ENCODE results near the gene FOXA1. TPM values are rescaled to one million over a fixed set of nuclear protein-coding genes. Genes with fewer than 3 reads are reported as not detected.
A peak's percentile ranks its signal among the peaks of the same experiment; 100 is the strongest.

The FOXA1 gene
- total RNA-seq, 4 donors from 2014 or later = 5.1 TPM; not detected in 3

DNA sequence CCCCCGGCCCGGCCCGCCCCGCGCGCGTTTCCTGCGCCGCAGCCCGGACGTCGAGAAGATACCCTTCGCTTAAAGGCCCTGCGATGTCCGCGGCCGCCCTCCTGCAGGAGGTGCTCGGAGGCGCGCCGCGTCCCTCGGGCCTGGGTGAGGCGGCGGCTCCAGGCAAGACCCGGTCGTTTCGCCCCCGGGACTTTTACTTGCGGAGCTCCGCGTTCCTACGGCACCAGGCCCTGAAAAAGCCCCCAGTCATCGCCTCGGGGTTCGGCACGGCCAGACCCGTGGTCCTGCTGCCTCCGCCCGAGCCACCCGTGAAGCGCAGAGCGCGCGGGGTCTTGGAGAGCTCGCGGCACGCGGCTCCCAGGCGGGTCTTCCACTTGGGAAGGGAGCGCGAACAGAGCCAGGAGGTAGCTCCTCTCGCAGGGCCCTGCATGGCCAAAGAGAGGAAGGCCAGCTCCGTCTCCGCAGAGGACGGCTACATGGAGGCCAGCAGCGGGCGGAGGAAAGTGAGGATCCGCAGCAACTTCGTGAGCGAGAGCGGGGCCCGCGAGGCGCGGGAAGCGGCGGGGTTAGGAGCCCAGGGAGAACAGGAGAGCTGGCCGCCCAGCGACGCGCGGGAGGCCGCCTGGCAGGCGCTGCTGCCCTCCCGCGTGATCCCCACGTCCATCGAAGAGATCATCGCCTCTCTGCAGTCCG is 27.3 kb upstream of the FOXA1 start:
- Histone ChIP-seq H3K4me1 (peaks cover 0 to 9% (median 6%) of the 10 kb centered on the region in 3 donors), H3K9me3 (no peaks in the 10 kb centered on the region), H3K27ac (no peak overlapping the region), H3K27me3 (peaks cover 52% of the 10 kb centered on the region), H3K4me3 (peak overlapping the region in 1 of 2 donors; percentile 25), H3K36me3 (no peaks in the 10 kb centered on the region)
- no peak for ATAC-seq
- TF ChIP-seq, protein P1, sequence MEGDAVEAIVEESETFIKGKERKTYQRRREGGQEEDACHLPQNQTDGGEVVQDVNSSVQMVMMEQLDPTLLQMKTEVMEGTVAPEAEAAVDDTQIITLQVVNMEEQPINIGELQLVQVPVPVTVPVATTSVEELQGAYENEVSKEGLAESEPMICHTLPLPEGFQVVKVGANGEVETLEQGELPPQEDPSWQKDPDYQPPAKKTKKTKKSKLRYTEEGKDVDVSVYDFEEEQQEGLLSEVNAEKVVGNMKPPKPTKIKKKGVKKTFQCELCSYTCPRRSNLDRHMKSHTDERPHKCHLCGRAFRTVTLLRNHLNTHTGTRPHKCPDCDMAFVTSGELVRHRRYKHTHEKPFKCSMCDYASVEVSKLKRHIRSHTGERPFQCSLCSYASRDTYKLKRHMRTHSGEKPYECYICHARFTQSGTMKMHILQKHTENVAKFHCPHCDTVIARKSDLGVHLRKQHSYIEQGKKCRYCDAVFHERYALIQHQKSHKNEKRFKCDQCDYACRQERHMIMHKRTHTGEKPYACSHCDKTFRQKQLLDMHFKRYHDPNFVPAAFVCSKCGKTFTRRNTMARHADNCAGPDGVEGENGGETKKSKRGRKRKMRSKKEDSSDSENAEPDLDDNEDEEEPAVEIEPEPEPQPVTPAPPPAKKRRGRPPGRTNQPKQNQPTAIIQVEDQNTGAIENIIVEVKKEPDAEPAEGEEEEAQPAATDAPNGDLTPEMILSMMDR (IDR thresholded peaks at IDR 0.05) = no peak
- TF ChIP-seq POLR2AphosphoS5 (IDR thresholded peaks at IDR 0.05) (no peak), EP300 (IDR thresholded peaks at IDR 0.05) (no peak), POLR2A (IDR thresholded peaks at IDR 0.05) (no peak)
- 6% methylated on average over 8 of the region's 81 CpGs; no CpG with 5 or more reads in 1 of the 2 donors for WGBS, 2 donors (ENCODE audit: low coverage in 1 of 2)

DNA sequence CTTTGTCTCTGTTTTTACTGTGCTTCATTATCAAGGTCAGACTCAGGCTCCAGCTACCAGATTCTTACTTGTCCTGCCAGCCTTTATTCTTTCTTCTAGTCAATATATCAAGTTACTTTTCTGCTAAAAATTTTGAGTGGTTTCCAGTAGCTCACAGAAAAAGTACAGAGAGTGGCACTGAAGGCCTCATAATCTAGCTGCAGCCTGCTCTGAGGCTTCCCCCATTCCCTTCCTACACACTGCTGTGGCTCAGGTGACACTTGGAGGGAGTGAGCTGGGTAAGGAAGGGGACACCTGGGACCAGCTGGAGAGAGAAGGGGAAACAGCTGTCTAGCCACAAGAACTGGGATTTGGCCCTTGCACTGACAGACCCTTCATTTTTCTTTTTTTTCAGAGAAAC is 25.8 kb upstream of the FOXA1 start:
- peaks cover 52% of the 10 kb centered on the region for H3K27me3 ChIP-seq
- H3K4me1 ChIP-seq = peaks cover 0 to 9% (median 6%) of the 10 kb centered on the region in 3 donors
- TF ChIP-seq EP300 (IDR thresholded peaks at IDR 0.05) (no peak), POLR2AphosphoS5 (IDR thresholded peaks at IDR 0.05) (no peak), POLR2A (IDR thresholded peaks at IDR 0.05) (no peak)
- TF ChIP-seq, protein P1 (IDR thresholded peaks at IDR 0.05) = no peak
- H3K27ac ChIP-seq = no peak overlapping the region
- H3K4me3 ChIP-seq = no peak overlapping the region
- H3K36me3 ChIP-seq = no peaks in the 10 kb centered on the region
- H3K9me3 ChIP-seq = peaks cover 0 to 12% (median 0%) of the 10 kb centered on the region in 3 donors
- ATAC-seq = no peak

DNA sequence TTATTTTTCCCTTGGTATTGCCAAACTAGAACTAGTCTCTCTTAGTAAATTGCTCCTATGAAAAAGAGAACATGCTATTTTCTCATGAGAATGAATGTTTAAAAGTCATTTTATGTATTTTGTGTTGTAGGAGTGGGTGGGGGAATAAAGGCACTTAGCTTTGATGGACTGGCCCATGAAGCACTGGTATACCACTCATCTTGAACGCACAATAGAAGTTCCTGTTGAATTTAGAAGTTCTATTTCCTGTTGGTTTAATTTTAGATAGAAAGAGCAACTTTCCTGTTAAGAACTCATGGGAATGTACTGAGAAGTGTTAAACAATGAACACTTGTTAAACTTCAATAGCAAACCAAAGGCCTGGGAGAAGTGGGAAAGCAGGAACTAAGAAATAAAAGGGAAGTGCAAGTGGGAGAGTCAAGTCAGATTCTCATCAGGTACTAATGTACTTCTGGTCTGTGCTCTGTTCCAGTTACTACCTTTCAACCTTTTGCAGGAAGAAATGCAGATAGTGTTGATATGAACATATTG is 23.5 kb upstream of the FOXA1 start:
- Histone ChIP-seq H3K27me3 (peaks cover 47% of the 10 kb centered on the region), H3K4me1 (peaks cover 0 to 9% (median 6%) of the 10 kb centered on the region in 3 donors), H3K36me3 (no peaks in the 10 kb centered on the region), H3K27ac (no peak overlapping the region), H3K4me3 (no peak overlapping the region), H3K9me3 (peaks cover 0 to 34% (median 0%) of the 10 kb centered on the region in 3 donors)
- 61 to 71% methylated on average over 1 of the region's 1 CpG for WGBS, 2 donors (ENCODE audit: low coverage in 1 of 2)
- ATAC-seq = no peak
- TF ChIP-seq EP300 (IDR thresholded peaks at IDR 0.05) = no peak
- TF ChIP-seq POLR2A (IDR thresholded peaks at IDR 0.05) = no peak
- TF ChIP-seq POLR2AphosphoS5 (IDR thresholded peaks at IDR 0.05) = no peak

DNA sequence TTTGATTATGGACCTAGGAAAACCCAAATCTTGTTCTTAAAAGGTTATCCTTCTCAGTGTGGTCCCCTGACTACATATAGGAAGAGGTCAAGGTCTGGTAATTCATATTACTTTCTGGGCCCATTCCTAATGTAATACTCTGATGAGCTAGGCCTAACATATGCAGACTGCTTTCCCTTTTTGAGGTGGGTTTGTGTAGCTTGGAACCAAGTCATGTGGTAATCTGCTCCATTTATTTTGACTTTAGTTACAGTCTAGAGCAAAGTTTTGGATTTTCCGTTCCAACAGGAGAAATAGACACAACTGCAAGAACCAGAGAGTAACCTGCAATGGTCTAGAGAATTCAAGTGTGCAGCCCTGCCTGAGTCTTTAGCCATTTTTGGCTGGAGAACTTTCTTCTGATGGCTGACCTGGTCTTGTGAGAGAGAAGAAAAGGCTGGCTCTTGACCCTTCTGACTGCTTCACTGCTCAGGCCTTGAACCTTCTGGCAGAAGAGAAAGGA is 22.9 kb upstream of the FOXA1 start:
- WGBS, 2 donors (ENCODE audit: low coverage in 1 of 2) = 100% methylated on average over 1 of the region's 1 CpG; no CpG with 5 or more reads in 1 of the 2 donors
- H3K36me3 ChIP-seq = no peaks in the 10 kb centered on the region
- H3K4me1 ChIP-seq = peaks cover 0 to 9% (median 6%) of the 10 kb centered on the region in 3 donors
- peaks cover 47% of the 10 kb centered on the region for H3K27me3 ChIP-seq
- no peak overlapping the region for H3K27ac ChIP-seq
- TF ChIP-seq EP300 (IDR thresholded peaks at IDR 0.05) (no peak), POLR2A (IDR thresholded peaks at IDR 0.05) (no peak), POLR2AphosphoS5 (IDR thresholded peaks at IDR 0.05) (no peak)
- TF ChIP-seq, protein P1 (IDR thresholded peaks at IDR 0.05) = no peak
- H3K4me3 ChIP-seq = no peak overlapping the region
- no peak for ATAC-seq
- H3K9me3 ChIP-seq = peaks cover 0 to 40% (median 0%) of the 10 kb centered on the region in 3 donors

DNA sequence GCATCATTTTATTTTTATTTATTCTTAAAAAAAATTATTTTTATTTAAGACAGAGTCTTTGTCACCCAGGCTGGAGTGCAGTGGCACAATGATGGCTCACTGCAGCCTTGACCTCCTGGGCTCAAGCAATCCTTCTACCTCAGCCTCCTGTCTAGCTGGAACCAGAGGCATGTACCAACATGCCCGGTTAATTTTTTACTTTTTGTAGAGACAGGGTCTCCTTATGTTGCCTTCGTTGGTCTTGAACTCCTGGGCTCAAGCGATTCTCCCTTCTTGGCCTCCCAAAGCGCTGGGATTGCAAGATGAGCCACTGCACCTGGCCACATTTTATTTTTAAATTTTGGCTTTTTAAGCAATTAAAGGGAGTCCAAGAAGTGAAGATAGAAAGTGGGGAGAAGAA is 21.8 kb upstream of the FOXA1 start:
- whole genome bisulfite sequencing, 2 donors (ENCODE audit: low coverage in 1 of 2) = 86 to 100% methylated on average over 1 to 4 of the region's 4 CpGs
- ATAC-seq = no peak
- no peak overlapping the region for H3K4me3 ChIP-seq
- no peak overlapping the region for H3K27ac ChIP-seq
- H3K4me1 ChIP-seq = no peaks in the 10 kb centered on the region
- peaks cover 46% of the 10 kb centered on the region for H3K27me3 ChIP-seq
- no peaks in the 10 kb centered on the region for H3K36me3 ChIP-seq
- TF ChIP-seq, protein P1 (IDR thresholded peaks at IDR 0.05) = no peak
- TF ChIP-seq EP300 (IDR thresholded peaks at IDR 0.05) = no peak
- TF ChIP-seq POLR2A (IDR thresholded peaks at IDR 0.05) = no peak
- TF ChIP-seq POLR2AphosphoS5 (IDR thresholded peaks at IDR 0.05) = no peak
- H3K9me3 ChIP-seq = peaks cover 0 to 49% (median 0%) of the 10 kb centered on the region in 3 donors

All from gastroesophageal sphincter (tissue), 4 donors.